ENCODE measurements around the gene ACADS. TPM values are rescaled to one million over a fixed set of nuclear protein-coding genes. Genes with fewer than 3 reads are reported as not detected.

Gene ACADS, protein sequence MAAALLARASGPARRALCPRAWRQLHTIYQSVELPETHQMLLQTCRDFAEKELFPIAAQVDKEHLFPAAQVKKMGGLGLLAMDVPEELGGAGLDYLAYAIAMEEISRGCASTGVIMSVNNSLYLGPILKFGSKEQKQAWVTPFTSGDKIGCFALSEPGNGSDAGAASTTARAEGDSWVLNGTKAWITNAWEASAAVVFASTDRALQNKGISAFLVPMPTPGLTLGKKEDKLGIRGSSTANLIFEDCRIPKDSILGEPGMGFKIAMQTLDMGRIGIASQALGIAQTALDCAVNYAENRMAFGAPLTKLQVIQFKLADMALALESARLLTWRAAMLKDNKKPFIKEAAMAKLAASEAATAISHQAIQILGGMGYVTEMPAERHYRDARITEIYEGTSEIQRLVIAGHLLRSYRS
- 9.8 and 12.4 TPM in 2 replicates for polyA plus RNA-seq (2014; cell fraction: cytosol; rRNA removed)
- 43.7 and 49.1 TPM in 2 replicates for polyA plus RNA-seq (2014; cell fraction: nucleus; rRNA removed)

DNA sequence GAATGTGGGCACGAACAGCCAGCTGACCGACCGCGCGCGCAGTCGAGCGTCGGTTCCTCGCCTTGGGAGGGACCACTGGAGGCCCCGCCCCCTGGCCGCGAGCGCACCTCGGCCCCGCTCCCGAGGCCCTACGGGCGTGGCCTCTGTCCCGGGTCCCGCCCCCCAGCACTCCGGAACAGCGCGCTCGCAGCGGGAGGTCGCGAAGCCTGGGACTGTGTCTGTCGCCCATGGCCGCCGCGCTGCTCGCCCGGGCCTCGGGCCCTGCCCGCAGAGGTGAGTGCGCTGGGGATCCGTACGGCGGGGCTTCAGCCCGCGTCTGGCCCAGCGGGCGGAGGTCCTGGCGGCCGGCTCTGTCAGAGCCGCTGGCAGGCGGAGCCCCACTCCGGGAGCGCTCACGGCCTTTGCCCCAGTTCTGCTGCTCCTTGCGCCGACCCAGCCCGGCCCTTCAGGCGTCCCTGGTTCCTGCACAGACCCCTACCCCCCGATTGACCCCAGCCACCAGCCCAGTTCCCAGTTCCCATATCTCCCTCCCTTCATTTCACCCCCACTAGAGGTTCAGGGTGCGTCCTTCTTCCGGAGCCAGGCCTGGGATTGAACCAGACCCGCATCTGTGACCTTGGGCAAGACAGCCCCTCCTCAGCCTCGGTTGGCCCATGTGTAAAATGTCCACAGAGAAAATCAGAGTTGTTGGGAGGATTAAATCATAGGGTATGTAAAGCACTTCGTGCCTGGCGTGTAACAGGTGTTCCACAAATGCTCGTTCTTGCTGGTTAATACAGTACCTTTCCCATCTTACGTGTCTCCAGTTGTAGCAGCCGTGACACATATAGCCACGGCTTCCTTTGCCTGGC lies at the start of gene ACADS:
TSS of gene ACADS (plus strand) at position 168 of the 851 bp plus-strand sequence. CDS start at position 228, 60 bp downstream.
- peak; percentile 82 for DNase-seq (ENCODE audit: low spot score)

DNA sequence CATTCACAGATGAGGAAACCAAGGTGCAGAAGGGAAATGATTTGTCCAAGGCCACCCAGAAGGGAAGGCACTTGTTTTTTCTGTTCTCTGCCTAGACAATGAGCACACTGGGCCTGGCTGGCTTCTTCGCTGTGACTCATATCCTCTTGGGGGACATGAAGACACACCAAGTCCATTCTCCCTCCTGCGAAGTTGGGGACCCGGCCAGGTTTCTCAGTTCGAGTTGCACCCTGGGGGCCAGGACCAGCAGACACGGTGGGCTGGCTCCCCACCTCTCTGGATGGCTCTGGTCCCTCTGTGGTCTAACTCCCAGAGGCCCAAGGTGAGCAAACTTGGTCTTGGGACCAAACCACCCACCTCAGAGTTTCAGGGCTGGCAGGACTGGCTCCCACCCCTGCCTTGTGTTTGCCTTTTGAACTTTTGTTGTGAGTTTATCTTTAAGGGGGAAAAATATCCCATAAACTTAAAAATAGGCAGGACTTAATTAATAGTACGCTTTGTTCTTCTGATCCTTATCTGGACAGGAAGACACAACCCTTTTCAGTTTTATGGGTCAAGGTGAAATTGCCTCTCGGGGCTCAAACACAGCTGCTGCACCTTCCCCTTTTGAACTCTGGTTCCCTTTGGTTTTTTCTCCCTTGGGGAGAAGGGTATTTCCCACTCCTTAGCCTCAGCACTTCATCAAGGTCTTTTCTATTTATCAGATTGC lies 47.7 kb upstream of the ACADS start:
- no peak for DNase-seq (ENCODE audit: low spot score)

DNA sequence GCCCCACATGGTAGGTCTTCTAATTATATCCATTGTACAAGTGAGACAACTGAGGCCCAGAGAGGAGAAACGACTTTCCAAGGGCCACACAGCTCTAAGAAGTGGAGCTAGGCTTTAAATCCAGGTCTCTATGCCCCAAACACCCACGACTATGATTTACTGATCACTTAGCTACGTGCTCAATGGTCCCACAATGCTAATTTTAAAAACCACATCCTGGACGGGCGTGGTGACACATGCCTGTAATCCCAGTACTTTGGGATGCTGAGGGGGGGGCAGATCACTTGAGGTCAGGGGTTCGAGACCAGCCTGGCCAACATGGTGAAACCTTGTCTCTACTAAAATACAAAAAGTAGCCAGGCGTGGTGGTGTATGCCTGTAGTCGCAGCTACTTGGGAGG lies 47.1 kb upstream of the ACADS start:
- DNase-seq (ENCODE audit: low spot score), result no peak

DNA sequence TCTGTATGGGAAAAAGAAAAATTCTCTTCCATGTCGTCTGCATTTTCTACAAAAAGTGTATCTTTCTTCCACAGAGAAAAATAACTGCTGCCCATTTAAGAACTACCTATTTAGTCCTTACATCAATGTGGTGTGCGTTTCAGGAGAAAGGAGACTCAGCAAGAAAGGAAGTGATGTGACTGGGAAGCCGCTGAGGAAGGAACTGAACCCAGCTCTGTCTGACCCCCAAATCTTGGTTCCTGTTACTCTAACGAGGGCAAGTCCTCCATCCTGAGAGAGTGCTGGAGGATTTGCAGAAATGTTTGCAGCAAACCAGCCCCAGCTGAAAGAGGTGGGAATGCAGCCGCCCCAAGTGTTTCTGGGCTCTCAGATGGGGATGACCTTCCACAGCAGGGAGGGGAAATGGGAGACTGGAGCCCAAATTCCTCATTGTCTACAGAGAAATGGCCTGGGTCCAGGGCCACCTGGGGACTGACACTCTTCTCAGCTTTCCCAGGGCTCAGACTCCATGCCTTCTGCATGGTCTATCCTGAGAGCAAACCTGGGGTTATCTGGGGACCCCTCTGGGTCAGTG lies 45.4 kb upstream of the ACADS start:
- no peak for DNase-seq (ENCODE audit: low spot score)

DNA sequence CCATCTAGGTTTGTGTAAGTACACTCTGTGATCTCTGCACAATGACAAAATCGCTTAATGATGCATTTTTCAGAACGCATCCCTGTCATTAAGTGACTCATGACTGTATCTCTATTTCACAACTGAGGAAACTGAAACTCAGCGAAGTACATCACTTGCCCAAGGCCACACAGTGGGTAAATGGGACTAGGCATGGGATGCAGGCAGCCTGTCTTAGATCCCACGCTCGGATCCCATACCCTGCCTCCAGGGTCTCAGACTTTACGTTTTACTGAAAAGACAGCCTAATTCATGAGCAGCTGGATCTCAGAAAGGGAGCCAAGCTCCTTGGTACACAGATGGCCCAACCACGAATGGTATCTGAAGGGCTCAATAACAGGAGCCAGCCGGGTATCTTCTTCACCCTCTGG lies 41.1 kb upstream of the ACADS start:
- no peak for DNase-seq (ENCODE audit: low spot score)

DNA sequence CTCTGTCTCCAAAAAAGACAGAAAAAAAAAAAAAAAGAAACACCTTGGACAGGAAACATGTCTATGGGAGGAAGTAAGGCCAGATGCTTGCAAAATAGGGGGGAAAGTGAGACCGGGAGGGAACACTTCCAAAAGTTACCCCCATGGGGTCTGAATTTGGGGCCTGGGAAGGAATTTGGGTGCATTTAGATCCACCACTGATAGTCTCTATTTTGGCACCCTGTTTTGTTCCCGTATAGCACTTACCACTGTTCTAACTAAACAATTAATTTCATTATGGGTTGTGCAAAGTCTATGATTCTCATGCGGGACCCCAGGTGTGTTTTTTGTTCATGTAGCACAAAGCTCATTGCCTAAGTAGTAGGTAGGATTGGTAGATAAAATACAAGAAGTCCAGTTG lies 40.1 kb upstream of the ACADS start:
- no peak for DNase-seq (ENCODE audit: low spot score)

DNA sequence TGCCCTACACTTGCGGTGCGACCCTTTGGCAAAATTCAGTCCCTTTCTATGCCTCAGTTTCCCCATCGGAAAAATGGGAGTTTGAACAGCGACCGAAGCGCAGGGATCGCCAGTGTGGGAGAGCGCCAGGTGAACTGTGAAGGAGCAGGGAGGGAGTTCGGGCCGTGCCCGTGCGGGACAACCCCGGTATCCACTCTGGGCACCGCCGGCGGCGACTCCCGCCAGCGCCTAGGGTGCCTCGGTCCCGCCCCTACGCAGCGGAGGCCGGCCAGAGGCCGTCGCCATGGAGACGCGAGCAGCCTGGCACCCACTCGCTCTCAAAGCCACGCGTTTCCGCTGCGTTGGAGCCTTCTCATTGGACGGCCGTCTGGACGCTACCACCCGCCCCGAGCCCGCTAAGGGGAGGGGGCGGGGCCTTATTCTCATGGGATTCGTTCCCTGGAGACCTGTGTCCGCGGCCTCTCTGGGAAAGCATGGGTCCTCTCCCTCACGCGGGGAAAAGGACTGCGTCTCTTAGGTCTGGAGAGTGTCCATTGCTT lies 39.4 kb upstream of the ACADS start:
- peak; percentile 99 for DNase-seq (ENCODE audit: low spot score)

DNA sequence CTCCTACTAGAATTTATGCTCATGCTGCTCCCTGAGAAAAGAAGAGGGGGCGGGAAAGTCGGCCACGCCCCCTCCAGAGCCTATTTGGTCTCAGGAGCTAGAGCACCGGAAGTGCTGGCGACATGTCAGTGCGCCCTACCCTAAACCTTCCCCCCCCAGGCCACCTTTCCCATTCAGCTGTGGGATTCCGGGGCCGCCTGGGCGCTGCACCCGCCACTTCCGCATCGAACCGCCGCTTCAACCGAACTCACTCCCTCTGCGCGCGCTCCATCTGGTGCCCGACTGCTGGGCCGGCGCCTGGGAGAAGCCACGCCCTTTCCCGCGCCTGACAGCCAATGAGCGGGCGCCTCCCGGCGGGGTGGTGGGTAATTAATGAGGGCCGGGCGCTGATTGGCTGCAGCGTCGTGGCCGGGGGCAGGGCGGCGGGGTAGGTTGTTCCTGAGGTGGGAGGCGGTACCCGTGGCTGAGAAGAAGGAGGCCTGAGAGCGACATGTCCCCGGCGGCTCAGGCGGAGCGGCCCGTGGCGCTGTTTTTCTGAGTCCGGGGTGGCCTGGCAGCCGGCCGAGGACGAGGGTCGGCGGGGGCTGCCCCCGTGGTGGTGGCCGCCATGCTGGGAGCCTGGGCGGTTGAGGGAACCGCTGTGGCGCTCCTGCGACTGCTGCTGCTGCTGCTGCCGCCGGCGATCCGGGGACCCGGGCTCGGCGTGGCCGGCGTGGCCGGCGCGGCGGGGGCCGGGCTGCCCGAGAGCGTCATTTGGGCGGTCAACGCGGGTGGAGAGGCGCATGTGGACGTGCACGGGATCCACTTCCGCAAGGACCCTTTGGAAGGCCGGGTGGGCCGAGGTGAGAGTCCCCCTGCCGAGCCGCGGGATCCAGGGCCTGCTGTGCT lies 38.7 kb upstream of the ACADS start, which contains the start of gene MLEC:
TSS of gene MLEC (plus strand) at position 460 of the 888 bp plus-strand sequence. CDS start at position 608, 148 bp downstream.
- peak; percentile 99 for DNase-seq (ENCODE audit: low spot score)

DNA sequence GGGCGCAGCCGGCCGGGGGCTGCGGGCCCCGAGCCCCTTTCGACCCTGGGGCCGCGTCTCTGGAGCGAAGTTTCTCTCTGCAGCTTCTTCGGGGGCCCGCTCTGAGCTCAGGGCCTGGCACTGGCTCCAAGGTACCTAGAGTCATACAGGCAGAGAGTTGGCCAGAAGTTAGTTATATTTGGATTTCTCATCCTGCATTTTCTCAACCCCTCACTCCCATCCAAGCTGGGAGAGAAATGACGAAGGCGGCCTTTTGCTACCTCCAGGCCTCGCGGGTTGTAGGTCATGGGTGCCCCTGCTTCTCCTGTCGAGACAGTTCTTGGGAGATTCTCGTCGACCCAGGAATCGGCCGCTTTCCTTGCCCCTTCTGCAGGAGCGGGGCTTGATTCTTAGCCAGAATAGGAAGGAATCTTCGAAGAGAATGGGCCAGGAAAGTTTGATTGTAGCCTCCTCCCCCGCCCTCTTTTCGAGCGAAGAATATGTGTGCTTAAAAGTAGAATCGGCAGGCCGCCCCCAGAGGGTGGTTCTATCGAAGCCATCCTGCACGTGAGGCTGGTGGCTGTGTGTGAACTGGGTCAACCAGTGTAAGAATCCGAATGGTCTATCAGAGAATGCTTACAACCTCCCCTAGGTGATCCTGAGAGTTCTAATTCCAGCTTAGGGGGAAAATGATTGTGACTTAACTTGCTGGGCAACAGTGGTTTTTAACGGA lies 37.9 kb upstream of the ACADS start:
- no peak for DNase-seq (ENCODE audit: low spot score)

DNA sequence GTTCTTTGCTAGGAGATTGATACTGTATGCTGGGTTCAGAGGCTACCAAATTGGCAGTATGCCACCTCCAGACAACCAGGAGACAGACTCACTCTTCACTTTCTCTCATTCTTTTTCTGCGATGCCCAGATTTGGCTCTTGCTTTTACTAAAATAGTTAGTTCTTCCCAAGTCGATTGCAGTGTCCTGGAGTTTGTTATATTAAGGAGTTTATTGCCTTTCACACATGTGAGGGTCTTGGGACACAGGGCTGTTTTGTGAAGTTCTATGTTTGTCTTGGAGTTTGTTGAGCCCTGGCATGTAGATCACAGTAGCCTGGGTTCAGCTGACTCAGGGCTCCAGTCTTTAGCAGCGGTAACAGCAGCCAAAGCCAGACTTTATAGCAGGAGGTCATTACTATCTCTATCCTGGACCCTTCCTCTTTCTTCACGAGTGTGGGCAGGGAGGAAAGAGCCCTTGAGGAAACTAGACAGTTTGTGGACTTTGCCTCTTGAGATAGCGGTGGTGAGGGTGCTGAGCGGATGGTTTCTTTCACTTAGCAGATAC lies 37.0 kb upstream of the ACADS start:
- no peak for DNase-seq (ENCODE audit: low spot score)

DNA sequence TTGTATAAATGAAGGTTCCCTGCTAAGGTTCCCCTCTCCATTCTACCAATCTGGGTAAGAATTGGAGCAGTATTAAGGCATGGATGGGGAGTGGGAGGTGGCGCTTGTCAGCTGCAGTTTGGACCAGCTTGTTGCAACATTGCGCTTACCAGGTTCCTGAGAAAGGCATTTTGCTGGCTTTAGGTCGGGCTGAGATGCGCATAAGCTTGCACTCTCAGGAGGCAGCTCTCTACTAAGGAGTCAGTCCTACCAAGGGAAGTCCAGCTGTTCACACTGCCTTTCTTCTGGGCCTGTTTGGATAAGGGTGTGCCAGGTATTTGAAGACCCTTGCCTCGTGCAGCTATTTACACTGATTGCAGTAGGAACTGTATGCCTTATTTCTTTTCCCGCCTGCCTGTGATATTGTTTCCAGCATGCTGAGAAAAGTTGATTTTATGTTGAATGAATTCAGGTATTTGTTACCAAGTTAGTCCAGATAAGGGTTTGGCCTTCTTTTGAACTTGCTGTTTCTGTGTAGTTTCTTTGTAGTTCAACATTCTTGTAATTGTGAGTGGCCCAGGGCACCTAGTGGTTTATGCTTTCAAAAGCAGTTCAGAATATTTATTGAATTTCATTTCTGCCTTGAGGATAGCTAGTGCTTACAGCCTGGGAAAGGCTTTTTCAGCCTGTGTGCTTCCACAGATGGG lies 36.1 kb upstream of the ACADS start:
- DNase-seq (ENCODE audit: low spot score), result no peak

DNA sequence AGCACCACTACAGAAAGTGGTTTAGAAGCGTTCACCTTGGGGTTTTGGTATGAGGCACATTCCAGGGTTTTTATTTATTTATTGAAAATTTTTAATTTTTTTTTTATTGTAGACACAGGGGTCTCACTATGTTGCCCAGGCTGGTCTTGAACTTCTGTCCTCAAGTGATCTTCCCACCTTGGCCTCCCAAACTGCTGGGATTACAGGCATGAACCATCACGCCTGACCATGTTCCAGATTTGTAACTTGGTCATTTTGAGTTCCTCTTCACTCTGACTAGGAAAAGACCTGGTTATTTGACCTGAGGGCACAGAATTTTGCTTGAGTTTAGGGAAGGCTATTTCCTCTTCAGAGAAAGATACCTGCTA lies 35.6 kb upstream of the ACADS start:
- no peak for DNase-seq (ENCODE audit: low spot score)

DNA sequence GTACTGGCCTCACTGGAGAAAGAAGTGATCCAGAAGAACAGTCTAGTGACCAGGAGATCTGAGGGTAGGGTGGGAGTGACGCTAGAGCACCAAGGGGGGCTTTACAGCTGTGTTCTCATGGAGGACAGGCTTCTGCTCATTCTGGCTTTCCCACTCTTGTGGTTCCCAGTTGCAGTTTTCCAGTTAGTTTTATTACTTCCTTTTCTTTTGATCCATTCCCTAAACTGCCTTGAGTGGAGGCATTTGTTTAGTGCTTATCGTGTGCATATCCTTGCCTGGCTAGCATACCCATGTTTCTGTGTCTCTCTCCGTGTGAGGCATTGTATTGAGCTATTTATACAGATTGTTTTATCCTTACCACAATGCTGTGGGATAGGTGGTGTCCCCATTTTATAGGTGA lies 34.6 kb upstream of the ACADS start:
- no peak for DNase-seq (ENCODE audit: low spot score)

DNA sequence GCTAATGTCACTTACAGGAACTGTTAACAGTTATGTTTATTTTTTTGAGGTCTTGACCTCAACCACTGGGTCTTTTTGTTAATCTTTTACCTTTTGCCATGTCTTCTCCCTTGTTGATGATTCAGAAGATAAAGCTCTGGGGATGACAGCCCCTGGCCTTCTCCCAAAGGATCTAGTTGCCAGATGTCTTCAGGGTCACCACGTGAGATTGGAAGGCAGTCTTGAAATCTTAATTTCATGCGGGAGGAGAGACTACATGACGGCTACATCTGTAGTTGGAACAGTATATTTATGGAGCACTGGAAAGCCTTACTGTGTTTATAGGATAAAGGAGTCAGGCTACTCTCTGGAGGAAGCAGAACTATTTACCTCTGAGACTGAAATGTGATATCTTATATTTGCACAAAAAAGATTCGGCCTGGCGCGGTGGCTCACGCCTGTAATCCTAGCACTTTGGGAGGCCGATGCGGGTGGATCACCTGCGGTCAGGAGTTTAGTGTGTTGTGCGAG lies 33.0 kb upstream of the ACADS start:
- no peak for DNase-seq (ENCODE audit: low spot score)

DNA sequence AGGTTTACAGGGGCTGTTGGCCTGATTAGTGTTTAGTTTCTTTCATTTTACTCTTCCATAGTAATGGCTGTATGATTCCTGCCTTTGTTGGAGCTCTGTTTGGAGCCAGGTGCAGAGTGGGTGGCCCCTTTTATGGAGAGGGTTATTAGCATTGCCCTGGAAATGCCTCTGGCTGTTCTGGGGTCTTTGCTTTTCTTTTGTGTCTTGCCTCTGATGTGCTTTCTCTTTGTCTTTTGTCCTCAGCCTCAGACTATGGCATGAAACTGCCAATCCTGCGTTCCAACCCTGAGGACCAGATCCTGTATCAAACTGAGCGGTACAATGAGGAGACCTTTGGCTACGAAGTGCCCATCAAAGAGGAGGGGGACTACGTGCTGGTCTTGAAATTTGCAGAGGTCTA lies 31.8 kb upstream of the ACADS start:
- DNase-seq (ENCODE audit: low spot score), result no peak

DNA sequence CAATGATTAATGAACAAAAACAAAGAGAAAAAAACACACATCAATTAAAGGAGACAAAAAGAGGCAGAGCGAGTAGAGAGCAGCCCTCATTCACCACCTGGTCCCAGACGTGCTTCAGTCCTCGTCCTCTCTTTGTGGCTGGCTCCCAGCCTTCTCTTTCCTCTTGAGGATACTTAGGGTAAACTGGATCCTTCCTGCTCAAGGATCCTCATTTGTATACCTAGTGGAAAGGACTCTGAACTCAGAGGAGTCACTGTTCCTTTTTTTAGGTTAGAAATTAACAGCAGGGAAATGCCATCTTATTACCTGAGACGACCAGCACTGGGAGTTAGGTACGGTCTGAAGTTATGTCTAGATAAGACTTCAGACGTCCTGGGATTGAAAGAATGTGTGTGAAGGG lies 29.0 kb upstream of the ACADS start:
- no peak for DNase-seq (ENCODE audit: low spot score)

DNA sequence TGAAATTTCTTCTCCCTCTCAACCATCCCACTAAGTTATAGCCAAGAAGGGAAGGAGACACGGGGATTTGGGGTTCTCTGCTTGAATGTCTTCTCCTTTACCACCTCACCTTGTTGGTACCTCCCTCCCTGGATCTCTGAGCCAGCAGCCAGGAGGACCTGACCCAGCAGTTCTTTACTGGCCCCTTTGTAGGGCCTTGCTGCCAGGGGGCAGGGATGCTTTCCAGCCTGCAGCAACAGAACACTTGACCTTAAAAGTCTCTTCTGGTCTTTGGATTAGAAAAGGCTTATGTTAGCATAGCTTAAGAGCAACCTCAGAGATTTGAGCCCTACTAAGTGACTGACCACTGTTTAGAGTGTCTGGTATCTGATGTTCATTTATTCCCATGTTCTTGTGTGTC lies 28.3 kb upstream of the ACADS start:
- DNase-seq (ENCODE audit: low spot score), result no peak

DNA sequence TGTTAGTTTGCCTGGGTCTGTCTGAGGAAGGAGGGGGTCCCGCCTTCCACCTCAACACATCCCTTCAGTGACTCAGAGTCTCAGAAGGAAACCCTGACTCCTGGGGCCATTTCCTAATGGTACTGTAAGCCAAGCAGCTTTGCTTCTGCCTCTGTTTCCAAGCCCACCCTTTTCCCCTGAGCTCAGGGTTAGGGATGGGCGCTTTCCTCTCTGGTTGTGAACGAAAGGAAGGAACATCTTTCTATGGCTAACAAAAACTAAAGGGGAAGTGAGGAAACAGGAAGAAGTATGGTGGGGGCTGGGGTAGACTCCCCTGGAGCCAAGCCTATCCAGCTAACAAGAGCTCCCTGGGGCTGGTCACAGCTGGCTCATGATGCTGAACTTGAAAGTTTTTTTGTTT lies 27.0 kb upstream of the ACADS start:
- no peak for DNase-seq (ENCODE audit: low spot score)

All from SK-N-DZ (cell line).